SK-N-SH (cell line): Measurements from ENCODE around the gene ITGB6. TPM values are rescaled to one million over a fixed set of nuclear protein-coding genes. Genes with fewer than 3 reads are reported as not detected.

Experiments
- CTCF ChIA-PET: fragments of 300-600, 350-600 bp; formaldehyde crosslinking; extraction: SDS; loops from one replicate; lab custom pipeline; 2021; lab: Yijun Ruan, JAX
- POLR2A ChIA-PET: fragments of 350-600 bp; sonication (Branson Sonifier 250); formaldehyde crosslinking; extraction: SDS; loops from one replicate; lab custom pipeline; 2020; ENCODE audit warnings: antibody characterized with exemption, inconsistent platforms; lab: Yijun Ruan, JAX
- DNase-seq: peaks from one replicate; pipeline ENCODE4 v3.0.0; 2012
- H2AFZ ChIP-seq: fragments of 200-600 bp; sonication (generic); 2 replicates; pipeline ENCODE4 v1.8.1; 2016; ENCODE audit warnings: antibody characterized with exemption, mild to moderate bottlenecking, low read depth
- H3F3A ChIP-seq: fragments of 200-600 bp; sonication (generic); replicated peaks from 2 replicates; pipeline ENCODE3; 2016; ENCODE audit warnings: antibody characterized with exemption, mild to moderate bottlenecking; ENCODE audit not compliant: insufficient read depth
- H3K27ac ChIP-seq, 2 experiments: fragments of 200-500 bp in 1 of 2; fragments of 200-600 bp in 1 of 2; sonication (Bioruptor generic) in 1 of 2; sonication (generic), shearing (Covaris generic) in 1 of 2; 2 replicates each; pipeline versions ENCODE4 v1.5.1 to v1.6.1; 2014 to 2016; ENCODE audit warnings: low read depth in 2 of 2, inconsistent platforms in 1 of 2, low read length in 1 of 2, mild to moderate bottlenecking in 1 of 2, mixed read lengths in 1 of 2
- H3K27me3 ChIP-seq: fragments of 200-600 bp; sonication (generic), shearing (Covaris generic); 2 replicates; pipeline ENCODE4 v1.6.1; 2016; ENCODE audit warnings: mixed run types; ENCODE audit not compliant: insufficient read depth
- H3K36me3 ChIP-seq, 2 experiments: fragments of 200-500 bp in 1 of 2; fragments of 200-600 bp in 1 of 2; sonication (Bioruptor generic) in 1 of 2; sonication (generic) in 1 of 2; replicated peaks in 1 of 2; 2 replicates each; pipeline versions ENCODE3 to v1.5.1; 2014 to 2016; ENCODE audit warnings: low read length in 1 of 2, mild to moderate bottlenecking in 1 of 2; ENCODE audit not compliant: insufficient read depth in 2 of 2, control insufficient read depth in 1 of 2
- H3K4me1 ChIP-seq, 2 experiments: fragments of 200-500 bp in 1 of 2; fragments of 200-600 bp in 1 of 2; sonication (Bioruptor generic) in 1 of 2; sonication (generic), shearing (Covaris generic) in 1 of 2; 2 replicates each; pipeline versions ENCODE4 v1.5.1 to v1.6.1; 2014 to 2016; ENCODE audit warnings: low read depth in 1 of 2, low read length in 1 of 2, mixed run types in 1 of 2; ENCODE audit not compliant: insufficient read depth in 2 of 2, control insufficient read depth in 1 of 2
- H3K4me2 ChIP-seq: fragments of 200-600 bp; sonication (generic), shearing (Covaris generic); 2 replicates; pipeline ENCODE4 v1.6.1; 2017; ENCODE audit warnings: mixed run types
- H3K4me3 ChIP-seq, 2 experiments: fragments of 200-500 bp in 1 of 2; fragments of 200-600 bp in 1 of 2; sonication (Bioruptor generic) in 1 of 2; sonication (generic), shearing (Covaris generic) in 1 of 2; 2 replicates each; pipeline versions ENCODE4 v1.5.1 to v1.8.1; 2014 to 2016; ENCODE audit warnings: low read depth in 2 of 2, inconsistent platforms in 1 of 2, low read length in 1 of 2, mild to moderate bottlenecking in 1 of 2, mixed read lengths in 1 of 2, moderate library complexity in 1 of 2
- H3K79me2 ChIP-seq: fragments of 200-600 bp; sonication (generic); 2 replicates; pipeline ENCODE4 v1.8.1; 2017; ENCODE audit warnings: mild to moderate bottlenecking; ENCODE audit not compliant: insufficient read depth
- H3K9ac ChIP-seq: fragments of 200-600 bp; sonication (generic); 2 replicates; pipeline ENCODE4 v1.6.1; 2017; ENCODE audit warnings: mixed run types
- H3K9me2 ChIP-seq: fragments of 200-600 bp; sonication (generic); 2 replicates; pipeline ENCODE4 v1.6.1; 2017; ENCODE audit warnings: mixed run types
- H3K9me3 ChIP-seq: fragments of 200-600 bp; sonication (generic); 2 replicates; pipeline ENCODE4 v1.6.1; 2017; ENCODE audit warnings: mixed run types, mild to moderate bottlenecking, moderate library complexity
- H4K20me1 ChIP-seq: fragments of 200-600 bp; sonication (generic); 2 replicates; pipeline ENCODE4 v1.6.1; 2017; ENCODE audit warnings: mild to moderate bottlenecking, mixed run types; ENCODE audit not compliant: insufficient read depth
- CHD2 ChIP-seq: fragments of 150-350 bp; IDR thresholded peaks from 2 replicates; pipeline ENCODE4 v1.6.1; 2018; ENCODE audit warnings: low read length; ENCODE audit not compliant: partially characterized antibody
- ELF1 ChIP-seq: IDR thresholded peaks from 2 replicates; pipeline ENCODE4 v1.4.0; 2012
- EP300 ChIP-seq, 2 experiments: IDR thresholded peaks; 2 replicates each; pipeline versions ENCODE4 v1.4.0 to v1.6.1; 2012; ENCODE audit warnings: borderline replicate concordance in 1 of 2, low read depth in 1 of 2, low read length in 1 of 2
- EZH2phosphoT487 ChIP-seq: fragments of 200-600 bp; sonication (generic); IDR thresholded peaks from 2 replicates; pipeline ENCODE4 v1.6.1; 2017; ENCODE audit warnings: low read depth, mixed run types, mild to moderate bottlenecking, antibody characterized with exemption, moderate library complexity, borderline replicate concordance
- FOXJ3 ChIP-seq: sonication (generic); formaldehyde crosslinking; IDR thresholded peaks from 2 replicates; pipeline ENCODE4 v1.5.1; 2020; ENCODE audit warnings: mild to moderate bottlenecking, missing genetic modification reagents
- GATA2 ChIP-seq: sonication (generic); formaldehyde crosslinking; IDR thresholded peaks from 2 replicates; pipeline ENCODE4 v1.5.0; 2020; ENCODE audit warnings: mild to moderate bottlenecking, missing genetic modification reagents
- MAX ChIP-seq: IDR thresholded peaks from 2 replicates; pipeline ENCODE4 v1.4.0; 2012; ENCODE audit warnings: low read depth
- MXI1 ChIP-seq: IDR thresholded peaks from 2 replicates; pipeline ENCODE4 v1.6.1; 2012; ENCODE audit warnings: mild to moderate bottlenecking, low read depth, low read length, improper control_type of control experiment
- NRF1 ChIP-seq: IDR thresholded peaks from 2 replicates; pipeline ENCODE4 v1.6.1; 2012; ENCODE audit warnings: low read depth, mild to moderate bottlenecking, low read length
- RAD21 ChIP-seq: IDR thresholded peaks from 2 replicates; pipeline ENCODE4 v1.6.1; 2012; ENCODE audit warnings: mild to moderate bottlenecking, low read length
- RCOR1 ChIP-seq: fragments of 150-350 bp; IDR thresholded peaks from 2 replicates; pipeline ENCODE4 v1.6.1; 2017; ENCODE audit warnings: antibody characterized with exemption, low read length
- RFX5 ChIP-seq: IDR thresholded peaks from 2 replicates; pipeline ENCODE4 v1.6.1; 2012; ENCODE audit warnings: mild to moderate bottlenecking, improper control_type of control experiment, low read length
- TAF1 ChIP-seq: IDR thresholded peaks from 2 replicates; pipeline ENCODE4 v1.6.1; 2012; ENCODE audit warnings: low read depth, mild to moderate bottlenecking, low read length, moderate library complexity, borderline replicate concordance
- TEAD4 ChIP-seq: IDR thresholded peaks from 2 replicates; pipeline ENCODE4 v1.4.0; 2012; ENCODE audit warnings: mild to moderate bottlenecking, borderline replicate concordance; ENCODE audit not compliant: insufficient read depth
- YY1 ChIP-seq: IDR thresholded peaks from 2 replicates; pipeline ENCODE4 v1.4.0; 2012; ENCODE audit warnings: low read depth, mild to moderate bottlenecking
- WGBS: methylation state at CpG from one replicate; pipeline ENCODE4 v1.1.6; 2017; ENCODE audit warnings: low lambda C conversion rate; 5-methylcytosine and 5-hydroxymethylcytosine counted together
- polyA plus RNA-seq, 3 experiments: library from polyadenylated mRNA; depleted of rRNA; stranded (reverse); fragments of >200 nt; gene quantifications; 2 replicates each; pipeline ENCODE4 v1.2.3, GENCODE V29; 2012

The ITGB6 gene
- polyA plus RNA-seq, 1 of the 3 experiments (the other 2 are of a cell fraction) = 0.10 TPM

- DNase-seq = peak; percentile 82
- Histone ChIP-seq H3K27ac (peak overlapping the region in 1 of 2 experiments; percentile 67; a peak in 2 of 4 replicates), H3K36me3 (no peaks in the 10 kb centered on the region), H3K9me3 (peaks cover 7% of the 10 kb centered on the region; the same call in 1 of the 2 replicates), H4K20me1 (no peaks in the 10 kb centered on the region), H2AFZ (no peak overlapping the region), H3F3A (no peaks in the 10 kb centered on the region), H3K79me2 (no peaks in the 10 kb centered on the region), H3K4me2 (no peak overlapping the region), H3K4me1 (peaks cover 0 to 16% of the 10 kb centered on the region in 2 experiments; a peak in 2 of 4 replicates), H3K4me3 (no peak overlapping the region), H3K9me2 (no peaks in the 10 kb centered on the region), H3K27me3 (no peaks in the 10 kb centered on the region), H3K9ac (no peak overlapping the region)
- 30% methylated on average over 4 of the region's 4 CpGs for WGBS
- TF ChIP-seq GATA2 (CRISPR knock-in tag) (peak; percentile 99), CHD2 (peak; percentile 63), FOXJ3 (CRISPR knock-in tag) (0 out of 2 replicates have a peak, but pooled peaks have one; percentile 33), EP300 (IDR thresholded peaks at IDR 0.05; ENCODE audit: borderline replicate concordance in 1 of 2, low read depth in 1 of 2, low read length in 1 of 2) (peak in 1 of 2 experiments; percentile 58; a peak in 2 of 4 replicates), YY1 (no peak), MAX (no peak), RAD21 (peak; percentile 15; the same call in 1 of the 2 replicates), TAF1 (no peak), RCOR1 (peak; percentile 81), TEAD4 (no peak), MXI1 (peak; percentile 84), RFX5 (no peak), ELF1 (no peak), NRF1 (no peak), EZH2phosphoT487 (no peak)
- POLR2A ChIA-PET = no interaction called here
- CTCF ChIA-PET = interaction anchor here (0.7 to 1.0 kb wide), 3 partner anchors 14 to 46 kb away, joined by 3 to 5 read pairs (median 3); no protein-coding TSS in a partner anchor
Observed at GRCh38 chr2:160063879-160064612, 136.0 kb downstream of the ITGB6 start.

GRCh38 chr2:160063271-160063670 is 136.8 kb downstream of the ITGB6 start:
- Histone ChIP-seq H2AFZ (no peak overlapping the region), H3F3A (no peaks in the 10 kb centered on the region), H3K36me3 (no peaks in the 10 kb centered on the region), H3K9ac (no peak overlapping the region), H3K9me3 (no peaks in the 10 kb centered on the region), H3K9me2 (no peaks in the 10 kb centered on the region), H3K27me3 (no peaks in the 10 kb centered on the region), H3K79me2 (no peaks in the 10 kb centered on the region), H3K4me2 (no peak overlapping the region), H4K20me1 (no peaks in the 10 kb centered on the region), H3K4me1 (peaks cover 0 to 16% of the 10 kb centered on the region in 2 experiments; a peak in 2 of 4 replicates)
- ChIA-PET POLR2A (no interaction called here), CTCF (no interaction called here)
- 75% methylated on average over 5 of the region's 5 CpGs for WGBS
- DNase-seq = no peak
- no peak for TF ChIP-seq ELF1
- TF ChIP-seq TEAD4 = no peak
- no peak for TF ChIP-seq TAF1
- no peak for TF ChIP-seq EP300 (IDR thresholded peaks at IDR 0.05; ENCODE audit: borderline replicate concordance in 1 of 2, low read depth in 1 of 2, low read length in 1 of 2)
- TF ChIP-seq MXI1 = no peak
- TF ChIP-seq, all 33 proteins: peak for 0
- Histone ChIP-seq H3K27ac (no peak overlapping the region), H3K4me3 (no peak overlapping the region)
